OCI-M2 (cell line): ENCODE results near the gene PATE1.

Experiments used
- DNase-seq: peaks from one replicate; lab custom pipeline; 2025; ENCODE audit not compliant: unreplicated experiment; lab: John Stamatoyannopoulos, UW

The PATE1 gene

GRCh38 chr11:125787827-125788226, 41.7 kb downstream of the PATE1 start, which contains the start of gene PATE3:
PATE3 (plus strand) TSS chr11:125788127; CDS start chr11:125788152, 25 bp downstream.
- no peak for DNase-seq

DNA sequence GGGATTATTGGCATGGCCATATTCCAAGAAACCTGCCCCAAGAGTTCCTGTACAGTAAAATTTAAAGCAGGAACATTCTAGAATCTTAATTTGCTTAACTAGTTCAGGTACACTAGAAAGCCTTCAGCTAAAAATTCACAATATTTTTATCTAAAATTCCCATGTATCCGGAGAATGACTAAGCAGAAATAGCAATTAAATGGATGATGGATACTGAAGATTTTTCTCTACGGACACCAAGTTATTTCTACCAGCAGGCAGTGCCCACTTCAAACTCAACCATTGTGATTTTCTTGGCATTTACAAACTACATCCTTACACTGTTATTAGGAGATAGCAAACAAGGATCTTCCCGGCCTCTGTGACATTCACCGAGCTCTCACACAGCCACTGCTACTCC, 44.7 kb downstream of the PATE1 start:
- no peak for DNase-seq

- DNase-seq, result no peak
These were observed 51.6 kb downstream of the PATE1 start for GRCh38 chr11:125797641-125798040.
